Embryonic facial prominence (tissue), 1 donor: ENCODE measurements around the gene LARGE1.

Source experiments
- DNase-seq: peaks from one replicate; pipeline ENCODE4 v3.0.0-alpha.2; 2016; ENCODE audit errors: extremely low spot score

Gene LARGE1

DNA sequence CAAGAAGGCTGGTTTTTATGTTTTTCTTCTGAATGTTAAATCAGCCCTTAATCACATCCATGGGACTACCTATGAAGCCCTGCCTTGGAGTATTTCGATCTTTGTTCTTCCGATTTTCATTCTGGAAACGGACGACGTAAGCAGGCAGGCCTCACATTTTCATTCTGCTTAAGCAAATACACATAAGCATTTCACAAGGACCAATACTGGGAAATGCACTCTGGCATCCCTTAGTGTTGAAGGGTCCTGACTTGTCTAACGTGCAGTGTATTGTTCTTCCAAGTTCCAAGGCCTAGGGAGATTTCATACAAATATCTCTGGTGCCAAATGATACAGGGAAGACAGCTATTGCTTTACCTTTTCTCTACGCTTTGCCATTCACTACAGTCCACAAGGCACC, 143.8 kb downstream of the LARGE1 start:
- DNase-seq = no peak

DNA sequence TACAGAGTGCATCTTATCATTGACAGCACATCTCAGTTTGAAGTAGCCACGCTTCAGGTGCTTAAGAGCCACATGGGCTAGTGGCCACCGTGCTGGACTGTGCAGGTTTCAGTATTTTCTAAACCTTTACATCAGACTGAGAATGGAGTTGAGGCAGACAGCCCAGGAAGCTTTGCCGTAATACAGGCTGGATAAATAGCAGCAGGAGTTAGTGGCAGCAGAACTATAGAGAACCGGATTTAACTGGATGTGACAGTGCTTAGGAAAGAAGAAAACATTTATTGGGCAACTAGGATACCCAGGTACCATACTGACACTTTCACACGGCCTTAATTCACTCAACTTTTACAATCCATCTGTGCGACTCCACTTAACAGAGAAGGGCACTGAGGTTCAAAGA, 145.5 kb downstream of the LARGE1 start:
- DNase-seq = no peak

DNA sequence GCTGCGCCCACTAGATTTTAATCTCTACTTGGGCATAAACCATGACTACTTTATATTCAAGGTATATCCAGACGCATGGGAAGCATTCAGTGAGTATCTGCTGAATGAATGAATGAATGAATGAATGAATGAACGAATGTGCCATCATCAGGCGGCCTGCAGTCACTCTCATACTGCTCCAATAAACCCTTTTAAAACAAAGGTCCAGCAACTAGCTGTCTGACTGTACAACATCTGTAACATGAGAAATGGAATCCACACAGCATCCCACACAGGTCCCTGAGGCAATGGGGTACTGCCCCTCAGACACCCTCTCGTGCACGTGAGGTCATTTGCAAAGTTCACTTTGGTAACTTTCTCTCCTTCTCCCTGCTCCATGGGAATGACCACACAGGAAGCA, 147.5 kb downstream of the LARGE1 start:
- no peak for DNase-seq

DNA sequence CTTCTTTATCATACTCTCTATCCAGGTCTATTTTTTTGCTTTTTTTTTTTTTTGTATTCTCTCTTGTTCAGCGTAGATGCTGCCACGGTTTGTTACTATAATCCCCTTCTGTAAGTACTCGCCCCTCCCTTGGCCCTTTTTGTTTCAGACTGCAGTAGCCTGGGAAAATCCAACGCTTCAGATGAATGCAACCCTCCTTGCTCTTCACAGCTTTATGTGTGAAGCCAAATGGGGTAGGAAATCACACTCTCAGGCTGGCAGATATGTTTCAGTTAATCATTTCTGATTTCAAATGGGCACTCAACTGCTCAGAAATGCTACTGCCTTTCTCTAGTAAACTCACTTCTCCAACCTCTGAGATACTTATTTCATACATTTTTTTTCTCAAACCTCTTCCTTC, 149.1 kb downstream of the LARGE1 start:
- DNase-seq = no peak

DNA sequence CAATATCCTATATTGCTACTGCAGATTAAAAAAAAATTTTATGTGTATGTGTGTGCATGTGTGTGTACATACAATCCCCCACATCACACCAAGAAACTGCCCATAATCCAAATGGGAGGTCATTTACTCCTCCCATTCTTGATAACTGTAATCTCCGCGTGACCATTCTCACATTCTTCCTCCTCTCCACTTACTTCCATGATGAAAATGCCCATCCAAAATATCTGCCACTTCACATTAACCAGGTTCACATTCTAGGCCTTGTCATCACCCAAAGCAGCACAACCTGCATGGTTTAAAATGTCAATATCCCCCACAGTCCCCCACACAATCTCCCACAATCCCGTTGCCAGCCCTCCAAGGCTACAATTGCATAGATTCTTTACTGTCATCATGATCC, 149.6 kb downstream of the LARGE1 start:
- no peak for DNase-seq

DNA sequence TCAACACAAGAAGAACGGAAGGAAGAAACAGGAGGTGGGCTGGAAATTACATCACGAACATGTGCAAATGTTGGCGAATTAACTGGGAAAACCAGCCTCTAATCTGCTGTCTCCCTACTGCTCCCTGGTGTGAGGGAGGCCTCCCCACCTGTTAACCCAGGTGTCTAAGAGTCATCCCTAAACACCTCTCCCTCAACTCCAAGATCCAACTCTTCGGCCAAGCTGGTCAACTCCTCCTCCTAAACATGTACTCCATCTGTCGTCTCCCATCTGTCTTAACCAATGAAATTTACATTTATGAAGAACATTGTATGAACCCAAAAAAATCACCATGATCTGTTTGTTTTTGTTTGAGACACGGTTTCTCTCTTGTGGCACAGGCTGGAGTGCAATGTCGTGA, 154.2 kb downstream of the LARGE1 start:
- DNase-seq = no peak

DNA sequence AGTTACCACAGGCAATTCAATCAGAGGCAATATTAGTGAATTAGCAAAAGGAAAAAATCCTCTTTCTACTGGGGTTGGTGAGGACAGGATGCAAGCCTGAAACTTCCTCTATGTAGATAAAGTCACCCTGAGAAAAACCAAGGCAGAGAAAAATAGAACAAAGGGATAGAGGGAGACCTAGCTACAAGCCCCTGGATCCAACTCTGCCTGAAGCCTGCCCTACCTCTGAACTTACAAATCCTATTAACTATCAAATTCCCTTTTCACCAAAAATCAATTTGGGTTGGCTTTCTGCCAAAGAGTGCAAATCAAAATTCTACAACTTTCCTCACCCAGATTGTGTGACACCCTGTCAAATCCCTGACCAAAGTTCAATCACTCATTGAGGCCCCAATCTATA, 161.3 kb downstream of the LARGE1 start:
- no peak for DNase-seq

DNA sequence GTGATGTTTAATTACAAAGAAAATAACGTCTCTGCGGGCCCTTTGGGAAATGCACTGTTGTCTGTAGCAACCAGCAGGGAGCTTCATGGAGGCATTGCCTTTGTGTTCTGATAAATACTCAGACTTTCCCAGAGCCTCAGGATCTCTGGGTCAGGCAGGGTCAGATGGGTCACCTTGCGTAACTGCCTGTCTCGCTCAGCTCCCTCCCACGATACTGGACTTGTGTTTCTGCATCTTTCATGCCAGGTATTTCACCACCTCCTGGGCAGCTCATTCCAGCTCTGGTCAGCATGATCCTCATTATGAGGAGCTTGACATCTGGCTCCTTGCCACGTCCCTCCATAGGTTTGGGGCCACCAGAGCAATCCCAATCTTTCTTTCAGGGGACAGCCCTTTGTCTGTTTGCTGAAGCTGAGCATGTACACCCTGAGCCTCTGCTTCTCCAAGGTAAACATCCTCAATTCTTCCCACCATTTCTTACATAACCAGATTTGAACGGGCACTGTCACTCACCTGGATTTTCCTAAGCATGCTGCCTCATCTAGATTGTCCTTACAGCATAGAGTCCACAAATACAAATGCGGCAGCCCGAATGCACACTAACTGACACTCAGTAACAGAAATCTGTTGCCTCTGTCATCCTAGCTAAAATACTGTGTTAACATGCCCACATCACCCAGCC, 162.3 kb downstream of the LARGE1 start:
- DNase-seq = no peak

DNA sequence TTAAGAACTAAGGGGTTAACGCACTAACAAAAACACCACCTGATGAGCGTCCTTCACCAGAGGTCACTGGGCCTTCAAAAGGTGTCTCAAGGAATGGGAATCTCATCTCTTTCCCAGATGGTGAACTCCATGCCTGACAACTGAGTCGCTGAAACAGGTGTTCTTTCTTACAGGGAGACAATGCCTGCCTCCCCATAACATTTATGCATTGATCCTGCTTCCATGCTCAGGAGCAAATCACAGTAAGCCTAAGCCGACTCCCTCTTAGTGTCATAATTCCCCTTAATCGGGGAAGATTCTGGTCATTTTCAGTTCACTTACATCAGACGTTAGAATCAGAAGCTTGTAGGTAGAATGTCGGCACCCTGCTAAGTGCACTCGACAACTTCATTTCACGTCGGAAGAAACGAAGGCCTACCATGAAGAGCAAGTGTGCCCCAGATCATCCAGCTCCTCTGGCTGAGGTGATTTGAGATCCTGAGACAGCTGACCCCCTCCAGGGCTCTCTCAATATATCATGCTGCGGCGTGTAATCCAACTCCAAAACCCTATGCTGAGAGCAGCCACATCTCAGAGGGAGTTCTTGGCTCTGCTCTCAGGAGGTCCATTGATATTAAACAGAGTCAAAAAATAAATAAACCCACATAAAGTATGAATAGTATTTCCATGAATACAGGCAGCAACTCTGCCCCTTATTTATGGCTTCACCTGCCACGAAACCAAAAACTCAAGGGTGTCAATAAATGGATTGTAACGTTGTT, 163.1 kb downstream of the LARGE1 start:
- no peak for DNase-seq

DNA sequence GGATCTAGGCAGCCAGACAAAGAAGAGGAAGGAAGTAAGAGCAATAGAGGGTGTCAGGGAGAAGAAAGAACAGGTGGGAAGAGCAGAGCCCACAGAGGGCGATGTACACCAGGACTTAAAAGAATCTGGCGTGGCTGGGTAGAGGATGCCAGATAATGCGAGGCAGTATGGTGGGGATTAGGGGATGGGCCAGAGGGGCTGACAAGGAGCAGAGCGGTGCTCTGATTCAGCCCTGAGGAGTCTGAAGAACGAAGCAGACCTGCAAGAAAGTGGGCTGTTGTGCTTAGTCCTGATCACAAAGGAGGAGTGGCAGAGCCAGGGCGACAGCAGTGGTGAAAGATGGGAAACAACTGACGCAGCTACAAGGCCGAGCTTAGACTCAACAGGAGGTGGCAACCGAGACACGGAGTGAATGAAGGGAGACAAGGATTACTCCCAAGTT, 163.7 kb downstream of the LARGE1 start:
- no peak for DNase-seq

DNA sequence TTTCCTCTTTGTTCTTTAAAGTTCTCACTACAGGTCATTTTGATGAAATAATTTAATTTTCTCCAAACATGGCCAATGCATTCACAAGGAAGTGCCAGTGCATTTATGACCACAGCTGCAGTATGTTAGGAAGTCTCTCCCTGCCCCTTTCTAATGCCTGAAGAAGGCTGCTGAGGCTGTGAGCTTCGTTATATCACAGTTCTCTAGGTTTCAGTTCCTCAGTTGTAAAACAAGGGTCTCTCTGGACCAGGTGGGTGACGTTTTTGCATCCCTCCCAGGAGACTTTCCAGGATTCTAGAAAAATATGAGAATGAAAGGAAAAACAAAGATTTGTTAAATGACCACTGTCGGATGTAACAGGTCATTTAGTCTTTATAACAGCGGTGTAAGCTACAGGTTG, 171.6 kb downstream of the LARGE1 start:
- DNase-seq = no peak

DNA sequence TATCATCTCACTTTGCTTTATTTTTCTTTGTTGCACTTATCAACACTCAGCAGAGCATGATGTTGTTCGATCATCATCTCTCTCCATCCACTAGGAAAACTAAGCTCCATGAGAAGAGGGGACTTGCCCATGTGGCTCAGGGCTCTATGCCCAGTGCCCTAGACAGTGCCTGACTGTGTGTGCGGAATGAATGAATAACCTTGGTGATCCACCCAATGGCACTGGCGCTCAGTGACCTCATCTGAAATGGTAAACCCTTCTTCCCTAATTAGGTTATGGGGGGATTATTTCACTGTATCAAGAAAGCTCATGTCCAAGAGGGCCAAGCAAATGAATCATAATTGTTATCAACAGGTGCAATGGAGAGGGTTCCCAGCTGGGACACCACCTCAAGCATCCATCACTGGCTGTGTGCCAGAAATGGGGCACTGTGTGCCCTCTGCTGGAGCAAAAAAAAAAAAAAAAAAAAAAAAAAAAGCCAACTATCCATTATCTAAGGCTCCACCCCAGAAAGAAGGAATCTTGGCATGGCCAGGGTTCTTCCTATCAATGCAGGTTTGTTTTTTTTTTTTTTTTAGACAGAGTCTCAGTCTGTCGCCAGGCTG, 172.6 kb downstream of the LARGE1 start:
- no peak for DNase-seq

DNA sequence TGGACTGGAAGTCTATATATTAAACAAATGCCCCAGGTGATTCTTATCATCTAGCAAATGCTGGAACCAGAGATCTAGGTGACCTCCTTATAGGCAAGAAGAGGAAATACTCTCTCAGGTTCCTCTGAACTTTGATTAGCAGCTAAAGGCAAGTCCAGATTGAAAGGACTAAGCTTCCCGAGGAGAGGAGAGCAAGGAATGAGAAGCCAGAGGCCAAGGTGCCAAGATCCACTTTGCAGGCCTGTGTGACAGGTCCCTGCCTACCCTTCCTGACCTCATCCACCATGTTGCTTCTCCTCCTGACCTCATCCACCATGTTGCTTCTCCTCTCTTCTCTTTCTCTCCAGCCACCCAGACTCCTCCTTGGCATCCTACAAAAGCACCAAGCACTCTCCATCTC, 173.2 kb downstream of the LARGE1 start:
- DNase-seq = no peak

DNA sequence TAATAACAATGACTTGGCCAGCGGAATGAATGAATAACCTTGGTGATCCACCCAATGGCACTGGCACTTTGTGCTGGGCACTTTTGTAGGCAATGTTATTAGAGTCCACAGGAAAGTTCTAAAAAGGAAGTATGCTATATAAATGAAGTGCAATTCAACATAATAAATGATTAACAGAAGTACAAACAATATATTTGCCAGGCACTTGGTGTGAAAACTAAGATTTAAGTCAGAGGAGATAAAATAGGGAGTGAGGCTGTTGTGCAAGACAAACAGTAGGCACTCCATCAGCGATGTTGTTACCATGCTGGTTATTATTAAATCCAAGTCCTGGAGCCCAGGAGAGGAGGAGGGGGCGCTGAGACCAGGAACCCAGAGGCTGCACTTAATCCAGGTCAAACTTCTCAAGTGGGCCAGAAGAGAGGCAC, 173.8 kb downstream of the LARGE1 start:
- DNase-seq = no peak

DNA sequence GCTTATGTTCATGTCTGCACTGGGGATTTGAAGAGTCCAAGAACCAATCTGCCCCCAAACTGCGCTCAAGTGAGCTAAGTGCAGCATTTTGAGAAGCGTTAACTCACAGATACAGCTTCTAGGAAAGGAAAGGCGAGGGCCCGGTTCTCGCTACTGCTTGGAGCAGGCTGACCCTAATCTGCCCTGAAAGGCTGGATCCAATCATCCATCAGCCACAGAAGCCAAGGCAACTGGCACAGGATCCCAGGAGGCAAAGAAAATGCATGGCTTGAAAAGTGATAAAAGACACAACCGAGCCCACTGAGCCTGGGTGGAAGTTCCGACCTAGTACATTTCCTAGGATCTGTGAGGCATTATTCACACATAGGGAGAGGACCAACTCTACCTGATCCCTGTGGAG, 174.8 kb downstream of the LARGE1 start:
- no peak for DNase-seq

DNA sequence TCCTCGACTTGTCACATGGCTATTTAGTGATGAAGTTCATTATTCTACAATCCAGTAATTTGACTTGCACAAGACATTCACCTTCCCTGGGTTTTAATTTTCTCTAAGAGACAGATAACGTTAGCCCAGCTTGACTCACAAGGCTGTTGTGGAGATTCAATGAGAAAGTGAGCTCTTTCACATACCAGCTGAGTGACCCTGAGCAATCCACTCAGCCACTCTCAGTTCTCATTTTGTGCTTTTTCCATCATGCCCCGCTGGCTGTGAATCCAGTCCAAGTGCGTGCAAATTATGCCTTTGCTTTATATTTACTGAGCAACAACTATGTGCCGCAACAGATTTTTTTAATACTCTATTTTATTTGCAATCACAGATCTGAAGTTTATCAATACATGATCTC, 176.5 kb downstream of the LARGE1 start:
- DNase-seq = no peak

DNA sequence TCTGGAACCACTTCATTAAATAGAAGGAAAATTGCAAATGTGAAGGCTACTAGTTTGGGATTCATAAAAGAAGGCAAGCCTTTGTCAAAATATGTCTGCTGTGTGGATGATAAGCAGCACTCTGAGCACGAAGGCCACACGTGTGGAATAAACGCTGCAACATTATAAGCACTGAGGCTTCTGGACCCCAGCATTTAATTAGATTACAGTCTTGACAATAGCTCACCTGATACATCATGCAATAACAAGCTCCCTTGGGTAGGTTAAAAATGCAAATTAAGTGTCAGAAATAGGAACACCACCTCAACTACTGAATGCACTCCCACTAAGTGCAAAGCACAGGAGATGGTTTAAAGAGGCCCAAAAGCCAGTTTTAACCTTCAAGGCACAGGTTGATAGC, 179.3 kb downstream of the LARGE1 start:
- DNase-seq = no peak

DNA sequence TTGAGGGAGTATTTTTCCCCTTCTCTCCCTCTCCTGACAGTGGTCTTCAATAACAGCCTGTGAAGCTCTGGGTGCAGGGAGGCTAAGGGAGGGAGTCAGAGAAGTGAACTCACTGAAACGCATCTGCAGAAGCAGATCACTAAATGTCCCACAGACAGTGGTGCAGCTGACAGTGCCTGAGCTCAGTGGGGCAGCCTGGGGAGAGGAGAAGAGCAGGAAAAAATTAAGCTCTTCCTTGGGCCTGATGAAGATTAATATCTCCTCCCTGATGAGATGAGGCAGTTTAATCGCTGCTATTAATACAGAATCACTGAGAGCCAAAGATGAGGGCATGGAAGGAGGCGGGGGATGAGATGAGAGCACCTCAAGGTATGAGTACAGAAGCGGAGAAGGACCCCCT, 180.8 kb downstream of the LARGE1 start:
- DNase-seq = no peak

DNA sequence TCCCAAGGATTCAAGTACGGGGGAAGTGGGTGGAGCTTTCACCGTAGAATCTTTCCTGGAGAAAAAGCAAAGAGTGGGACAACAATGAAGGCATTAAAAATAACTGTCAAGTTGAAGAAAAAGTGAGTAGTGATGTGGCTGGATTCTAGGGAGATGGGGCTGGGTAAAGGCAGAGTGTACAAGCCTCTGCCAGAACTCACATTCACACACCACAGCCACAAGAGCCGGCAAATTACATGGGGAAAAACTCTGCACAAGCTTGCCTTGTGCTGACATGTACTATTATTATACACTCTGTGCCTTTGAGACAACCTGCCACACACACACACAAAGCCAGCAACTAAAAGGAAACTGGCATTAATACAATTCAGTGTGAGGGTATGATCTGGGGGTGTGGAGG, 182.6 kb downstream of the LARGE1 start:
- no peak for DNase-seq

DNA sequence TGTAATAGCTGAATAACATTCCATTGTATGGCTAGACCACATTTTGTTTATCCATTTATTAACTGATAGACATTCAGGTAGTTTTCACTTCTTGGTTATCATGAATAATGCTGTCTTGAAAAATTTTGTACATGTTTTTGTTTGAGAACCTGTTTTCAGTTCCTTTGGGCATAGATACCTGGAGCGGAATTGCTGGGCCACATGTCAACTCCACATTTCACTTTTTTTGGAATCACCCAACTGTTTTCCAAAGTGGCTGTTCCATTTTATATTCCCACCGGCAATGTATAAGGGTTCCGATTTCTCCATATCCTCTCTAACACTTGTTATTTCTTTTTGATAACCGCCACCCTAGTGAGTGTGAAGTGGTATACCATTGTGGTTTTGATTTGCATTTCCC, 184.3 kb downstream of the LARGE1 start:
- no peak for DNase-seq

DNA sequence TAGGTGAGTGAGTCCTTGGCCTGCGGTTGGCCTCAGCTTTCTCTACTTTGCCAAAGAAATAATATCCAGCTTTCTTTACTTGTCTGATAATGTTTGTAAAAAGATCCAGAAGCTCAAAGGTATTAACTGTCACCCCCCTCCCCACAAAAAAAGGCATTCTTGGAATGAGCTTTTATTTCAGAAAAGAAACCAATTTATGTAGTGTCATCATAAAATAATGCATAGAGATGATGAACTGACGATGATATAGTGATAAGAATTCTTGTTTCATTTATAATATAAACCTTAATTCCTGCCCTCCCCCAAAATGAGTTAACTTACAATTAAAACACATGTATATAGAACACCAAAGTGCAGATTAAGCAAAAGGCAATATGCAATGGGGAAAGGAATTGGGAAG, 191.4 kb downstream of the LARGE1 start:
- DNase-seq = no peak

DNA sequence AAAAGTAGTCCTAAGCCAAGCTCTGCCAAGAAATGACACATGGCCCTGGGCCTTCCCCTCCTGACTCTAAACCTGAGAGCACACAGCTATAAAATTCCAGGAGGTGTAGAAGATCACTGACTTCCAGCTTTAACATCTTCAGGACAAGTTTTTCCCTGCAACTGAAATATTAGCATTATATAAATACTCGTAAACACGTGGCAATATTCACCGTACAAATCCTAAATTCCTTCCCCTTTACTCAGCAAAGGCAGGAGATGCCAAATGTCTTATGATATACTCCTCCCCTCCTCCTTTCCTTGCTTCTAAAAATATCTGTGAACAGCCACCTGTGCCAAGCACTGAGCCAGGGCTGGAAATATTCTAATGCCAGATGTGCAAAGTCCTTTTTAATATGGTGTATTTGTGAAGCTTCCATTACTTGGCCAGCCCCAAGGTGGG, 194.0 kb downstream of the LARGE1 start:
- no peak for DNase-seq

DNA sequence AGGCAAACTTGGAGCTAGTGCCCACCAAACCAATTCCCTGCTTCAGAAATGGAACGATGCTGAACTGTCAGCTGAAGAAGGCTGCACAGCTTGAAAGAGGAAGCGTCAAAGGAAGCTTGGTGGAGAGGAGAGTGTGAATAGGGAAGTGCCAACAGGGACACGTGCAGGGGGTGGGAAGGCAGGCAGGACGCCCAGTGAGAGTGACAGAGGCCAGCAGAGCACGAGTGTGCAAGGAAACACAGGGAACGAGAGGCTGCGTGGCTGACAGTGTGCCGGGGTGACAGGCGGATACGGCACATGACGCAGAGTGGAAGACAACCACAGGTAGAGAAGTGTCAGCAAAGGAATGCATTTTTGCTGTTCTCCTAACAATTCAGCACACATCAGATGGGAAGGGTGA, 196.4 kb downstream of the LARGE1 start:
- DNase-seq = no peak
